Kidney epithelial cell (primary cell): ENCODE results near the gene PIAS4. TPM values are rescaled to one million over a fixed set of nuclear protein-coding genes. Genes with fewer than 3 reads are reported as not detected.

ENCODE experiments used
- DNase-seq: peaks from one replicate; pipeline ENCODE4 v3.0.0-alpha.2; 2010; ENCODE audit warnings: low read depth
- H3K27me3 ChIP-seq: 2 replicates; pipeline ENCODE4 v1.6.0; 2011; ENCODE audit warnings: low read length; ENCODE audit not compliant: control insufficient read depth, insufficient read depth
- H3K36me3 ChIP-seq: 2 replicates; pipeline ENCODE4 v1.5.1; 2011; ENCODE audit warnings: low read length; ENCODE audit not compliant: control insufficient read depth, insufficient read depth
- H3K4me3 ChIP-seq: 2 replicates; pipeline ENCODE4 v1.5.1; 2011; ENCODE audit warnings: low read depth, mild to moderate bottlenecking, control low read depth, low read length
- total RNA-seq: library from RNA; depleted of rRNA; stranded (reverse); fragments of >200 nt; gene quantifications from 2 replicates; pipeline ENCODE4 v1.2.3, GENCODE V29; 2015
- TF ChIP-seq, protein P1 (sequence below): IDR thresholded peaks from 2 replicates; pipeline ENCODE4 v1.5.1; 2011; ENCODE audit warnings: mild to moderate bottlenecking, moderate library complexity, low read length, control low read depth, inconsistent platforms; ENCODE audit not compliant: insufficient read depth, poor library complexity, severe bottlenecking

The PIAS4 gene
- total RNA-seq, 1 donor from 2014 or later, result 38.1 TPM

- DNase-seq, result no peak
- peaks cover 1% of the 10 kb centered on the region for H3K36me3 ChIP-seq
- TF ChIP-seq, protein P1, sequence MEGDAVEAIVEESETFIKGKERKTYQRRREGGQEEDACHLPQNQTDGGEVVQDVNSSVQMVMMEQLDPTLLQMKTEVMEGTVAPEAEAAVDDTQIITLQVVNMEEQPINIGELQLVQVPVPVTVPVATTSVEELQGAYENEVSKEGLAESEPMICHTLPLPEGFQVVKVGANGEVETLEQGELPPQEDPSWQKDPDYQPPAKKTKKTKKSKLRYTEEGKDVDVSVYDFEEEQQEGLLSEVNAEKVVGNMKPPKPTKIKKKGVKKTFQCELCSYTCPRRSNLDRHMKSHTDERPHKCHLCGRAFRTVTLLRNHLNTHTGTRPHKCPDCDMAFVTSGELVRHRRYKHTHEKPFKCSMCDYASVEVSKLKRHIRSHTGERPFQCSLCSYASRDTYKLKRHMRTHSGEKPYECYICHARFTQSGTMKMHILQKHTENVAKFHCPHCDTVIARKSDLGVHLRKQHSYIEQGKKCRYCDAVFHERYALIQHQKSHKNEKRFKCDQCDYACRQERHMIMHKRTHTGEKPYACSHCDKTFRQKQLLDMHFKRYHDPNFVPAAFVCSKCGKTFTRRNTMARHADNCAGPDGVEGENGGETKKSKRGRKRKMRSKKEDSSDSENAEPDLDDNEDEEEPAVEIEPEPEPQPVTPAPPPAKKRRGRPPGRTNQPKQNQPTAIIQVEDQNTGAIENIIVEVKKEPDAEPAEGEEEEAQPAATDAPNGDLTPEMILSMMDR, result no peak
- no peak overlapping the region for H3K4me3 ChIP-seq
- no peaks in the 10 kb centered on the region for H3K27me3 ChIP-seq
Observed at GRCh38 chr19:4046946-4047683, 39.6 kb downstream of the PIAS4 start.

GRCh38 chr19:4049432-4049831, 41.9 kb downstream of the PIAS4 start:
- H3K27me3 ChIP-seq, result no peaks in the 10 kb centered on the region
- no peak for DNase-seq
- H3K4me3 ChIP-seq, result no peak overlapping the region
- TF ChIP-seq, protein P1, result no peak
- peaks cover 4% of the 10 kb centered on the region for H3K36me3 ChIP-seq

GRCh38 chr19:4051175-4052101, 43.9 kb downstream of the PIAS4 start:
- no peaks in the 10 kb centered on the region for H3K27me3 ChIP-seq
- no peak for DNase-seq
- TF ChIP-seq, protein P1, result no peak
- H3K36me3 ChIP-seq, result peaks cover 4% of the 10 kb centered on the region
- H3K4me3 ChIP-seq, result no peak overlapping the region

GRCh38 chr19:4052114-4052992, 44.8 kb downstream of the PIAS4 start:
- Histone ChIP-seq H3K4me3 (no peak overlapping the region), H3K36me3 (peaks cover 4% of the 10 kb centered on the region), H3K27me3 (no peaks in the 10 kb centered on the region)
- no peak for DNase-seq
- TF ChIP-seq, protein P1, result no peak

GRCh38 chr19:4052993-4053422, 45.5 kb downstream of the PIAS4 start:
- peaks cover 4% of the 10 kb centered on the region for H3K36me3 ChIP-seq
- DNase-seq, result no peak
- TF ChIP-seq, protein P1, result no peak
- no peaks in the 10 kb centered on the region for H3K27me3 ChIP-seq
- no peak overlapping the region for H3K4me3 ChIP-seq
